CD4-positive, alpha-beta T cell treated with Interleukin-2 at 100 ng/mL for 4 hours (primary cell): ENCODE data around the gene OR2C1.
A peak's percentile ranks its signal among the peaks of the same experiment; 100 is the strongest.

Source experiments
- DNase-seq: peaks from one replicate; pipeline ENCODE4 v3.0.0-alpha.2; 2020; ENCODE audit warnings: low spot score

Gene OR2C1

DNA sequence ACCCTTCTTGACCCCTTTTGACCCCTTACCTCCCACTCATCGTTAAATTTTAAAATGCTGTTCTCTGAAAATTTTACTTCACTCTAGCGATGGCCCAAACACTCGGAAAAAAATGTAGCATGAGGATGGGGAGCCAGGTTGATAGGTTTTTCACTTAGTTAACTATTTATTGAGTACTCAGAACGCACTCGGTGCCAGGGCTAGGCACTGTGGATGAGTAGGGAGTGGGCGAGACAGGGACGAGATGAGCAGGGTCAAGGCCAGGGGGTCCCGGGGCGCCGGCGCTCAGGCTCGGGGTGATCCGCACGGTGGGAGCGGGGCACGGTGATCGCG is 44.7 kb downstream of the OR2C1 start:
- no peak for DNase-seq

DNA sequence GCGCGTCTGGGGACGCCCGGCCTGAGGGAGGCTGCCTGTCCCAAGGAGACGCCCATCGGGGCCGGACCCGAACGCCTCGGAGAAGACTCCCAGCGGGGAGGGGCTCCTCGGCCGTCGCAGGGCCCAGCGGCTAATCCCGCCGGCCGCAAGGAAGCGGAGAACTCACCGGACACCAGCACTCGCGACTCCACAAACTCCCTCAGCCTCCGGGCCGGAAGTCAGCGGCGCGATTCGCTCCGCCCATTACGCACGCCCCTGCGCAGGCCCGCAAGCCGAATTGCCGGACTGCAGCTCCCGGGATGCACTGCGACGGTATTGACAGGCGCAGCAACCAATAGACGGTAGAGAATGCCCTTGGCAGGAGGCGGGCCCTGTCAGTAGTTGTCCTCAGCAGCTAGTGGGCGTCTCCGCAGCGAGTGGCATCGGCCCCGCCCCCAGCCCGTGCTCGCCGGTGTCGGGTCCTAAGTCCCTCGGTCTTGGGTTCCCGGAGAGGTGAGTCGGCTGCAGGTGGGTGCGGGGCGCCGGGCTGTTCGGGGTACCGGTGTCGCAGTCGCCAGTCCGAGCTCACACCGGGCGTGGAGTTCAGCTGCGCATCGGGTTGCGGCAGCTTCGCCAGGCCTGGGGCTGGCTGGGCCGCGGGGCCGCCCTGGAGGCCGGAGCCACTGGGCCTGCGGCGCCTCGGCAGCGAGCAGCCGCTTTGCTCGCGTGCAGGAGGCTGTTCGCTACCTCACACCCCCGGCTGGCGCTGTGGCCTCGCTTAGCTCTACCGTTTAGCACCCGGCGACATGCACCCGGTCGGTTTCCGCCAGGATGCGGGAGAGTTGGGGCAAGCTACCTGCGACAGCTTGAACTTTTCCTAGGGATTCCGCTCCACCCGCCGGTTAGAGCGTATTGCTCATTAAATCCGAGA is 45.3 kb downstream of the OR2C1 start, which contains the start of the genes ZNF174 and ZSCAN32:
TSS of gene ZNF174 (plus strand) at position 437 of the 910 bp plus-strand sequence. CDS start 790 bp downstream, outside the sequence.
TSS of gene ZSCAN32 (minus strand) at position 226 of the 910 bp plus-strand sequence. CDS start 3,447 bp downstream, outside the sequence.
- DNase-seq: peak; percentile 100

DNA sequence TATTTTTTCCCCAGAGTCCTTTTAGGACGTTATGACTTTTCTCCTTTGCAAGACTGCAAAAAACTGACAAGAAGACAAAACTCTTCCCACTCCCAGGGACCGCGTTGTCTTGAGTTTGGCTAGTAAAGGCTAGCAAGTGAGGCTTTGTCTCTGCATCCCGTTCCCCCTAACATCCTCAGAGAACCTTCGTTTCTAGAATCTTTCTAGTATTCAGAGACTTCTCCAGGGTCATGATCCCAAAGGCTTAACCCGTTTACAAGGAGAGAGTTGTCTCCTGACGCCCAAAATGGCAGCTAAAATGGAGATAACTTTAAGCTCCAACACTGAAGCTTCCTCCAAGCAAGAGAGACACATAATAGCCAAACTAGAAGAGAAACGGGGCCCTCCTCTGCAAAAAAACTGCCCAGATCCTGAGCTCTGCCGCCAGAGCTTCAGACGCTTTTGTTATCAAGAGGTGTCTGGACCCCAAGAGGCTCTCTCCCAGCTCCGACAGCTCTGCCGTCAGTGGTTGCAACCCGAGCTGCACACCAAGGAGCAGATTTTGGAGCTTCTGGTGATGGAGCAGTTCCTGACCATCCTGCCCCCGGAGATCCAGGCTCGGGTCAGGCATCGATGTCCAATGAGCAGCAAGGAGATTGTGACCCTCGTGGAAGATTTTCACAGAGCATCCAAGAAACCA is 46.2 kb downstream of the OR2C1 start:
- no peak for DNase-seq
